GM19099 (cell line): ENCODE measurements around the gene CASZ1.

Source experiments
- POLR2A ChIP-seq: IDR thresholded peaks from 3 replicates; pipeline ENCODE4 v1.6.1; 2011; ENCODE audit warnings: low read depth; ENCODE audit not compliant: insufficient read length; ENCODE audit errors: extremely low read depth

The CASZ1 gene

DNA sequence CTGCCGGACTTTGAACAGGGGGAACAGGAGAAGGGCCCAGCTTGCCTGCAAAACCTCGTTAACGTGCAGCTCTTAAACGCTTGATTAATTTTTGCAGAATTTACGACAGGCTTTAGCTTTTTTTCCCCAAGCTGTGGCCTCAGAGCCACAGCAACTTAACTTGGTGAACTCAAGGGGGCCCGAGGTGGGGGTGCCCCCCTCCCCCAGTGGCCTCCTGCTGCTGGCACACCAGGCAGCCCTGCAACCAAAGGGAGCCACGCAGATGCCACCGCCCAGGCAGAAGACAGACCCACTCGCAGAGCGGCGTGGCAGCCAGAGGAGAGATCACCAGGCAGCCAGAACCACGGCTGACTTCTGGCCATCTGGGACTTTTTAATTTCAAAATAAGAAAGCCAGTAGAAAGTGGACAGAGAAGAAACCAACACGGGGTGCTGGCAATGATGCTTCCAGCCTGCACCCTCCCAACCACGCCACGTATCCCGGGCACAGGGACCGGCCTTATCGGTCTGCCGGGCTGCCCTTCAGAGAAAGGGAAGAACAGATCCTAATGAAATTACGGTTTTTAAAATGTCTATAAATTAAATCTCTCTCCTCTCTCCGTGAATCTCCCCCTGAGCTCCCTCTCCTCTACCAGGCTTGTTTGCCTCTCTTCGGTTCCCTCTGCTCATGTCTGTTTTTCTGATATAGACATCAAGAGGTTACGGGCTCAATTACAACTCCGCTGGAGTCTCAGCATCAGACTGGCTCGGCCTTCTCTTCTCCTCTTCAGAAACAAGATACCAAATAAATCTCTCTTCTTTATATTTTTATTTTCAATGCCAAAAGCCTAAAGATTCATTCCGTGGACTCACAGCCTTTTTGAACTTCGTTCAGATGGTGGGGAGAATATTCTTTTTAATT, 6.4 kb downstream of the CASZ1 start:
- TF ChIP-seq POLR2A: no peak

DNA sequence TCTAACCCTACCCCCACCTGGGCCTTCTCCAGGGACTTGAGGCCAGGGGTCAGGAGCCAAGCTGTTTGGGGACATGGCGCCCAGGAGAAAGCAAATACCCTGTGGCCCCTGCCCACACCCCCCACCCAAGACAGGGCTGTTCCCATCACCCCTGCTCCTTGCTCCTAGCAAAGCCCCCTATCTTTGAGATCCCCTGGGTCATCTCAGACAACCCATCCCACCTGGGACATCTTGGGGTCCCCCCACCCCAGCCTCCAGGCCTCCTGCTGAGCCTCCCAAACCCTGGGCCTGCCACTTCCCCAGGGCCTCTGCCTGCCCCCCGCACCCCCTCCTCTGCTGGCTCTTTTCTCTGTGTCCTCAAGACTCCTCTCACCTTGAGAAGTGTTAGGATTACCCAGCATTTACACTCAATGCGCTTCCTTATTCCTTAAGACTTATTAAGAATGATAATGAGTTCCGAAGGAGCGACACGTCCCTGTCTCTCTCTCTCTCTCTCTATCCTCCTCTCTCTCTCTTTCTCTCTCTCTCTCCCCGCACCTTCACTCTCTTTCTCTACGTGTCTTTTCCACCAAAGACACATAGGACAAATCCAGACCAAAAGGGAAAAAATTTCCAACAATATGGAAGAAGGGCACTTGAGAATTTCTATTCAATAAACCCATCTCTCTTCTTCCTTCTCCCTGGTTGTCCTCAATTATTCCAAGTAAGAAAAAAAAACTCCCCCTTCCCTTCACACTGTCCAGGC, 7.2 kb downstream of the CASZ1 start:
- no peak for TF ChIP-seq POLR2A

DNA sequence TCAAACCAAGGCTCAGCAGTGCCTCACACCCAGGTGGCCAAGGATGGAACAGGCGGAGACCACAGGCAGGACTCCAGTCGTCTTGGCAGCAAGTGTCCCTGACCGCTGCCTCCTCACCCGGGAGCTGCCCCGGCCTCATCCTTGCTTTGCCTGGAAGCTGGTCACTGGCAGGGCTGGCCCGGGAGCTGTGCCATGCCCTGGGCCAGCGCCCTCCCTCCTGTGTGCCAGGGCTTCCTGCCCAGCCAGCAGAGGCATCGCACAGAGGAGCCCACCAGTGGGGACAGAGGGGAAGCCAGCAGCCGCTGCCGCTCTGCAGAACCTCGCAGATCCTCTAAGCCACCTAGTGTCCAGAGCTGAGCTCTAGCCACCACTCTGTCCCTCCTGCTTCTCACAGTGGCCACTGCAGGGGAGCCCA, 7.8 kb downstream of the CASZ1 start:
- no peak for TF ChIP-seq POLR2A

DNA sequence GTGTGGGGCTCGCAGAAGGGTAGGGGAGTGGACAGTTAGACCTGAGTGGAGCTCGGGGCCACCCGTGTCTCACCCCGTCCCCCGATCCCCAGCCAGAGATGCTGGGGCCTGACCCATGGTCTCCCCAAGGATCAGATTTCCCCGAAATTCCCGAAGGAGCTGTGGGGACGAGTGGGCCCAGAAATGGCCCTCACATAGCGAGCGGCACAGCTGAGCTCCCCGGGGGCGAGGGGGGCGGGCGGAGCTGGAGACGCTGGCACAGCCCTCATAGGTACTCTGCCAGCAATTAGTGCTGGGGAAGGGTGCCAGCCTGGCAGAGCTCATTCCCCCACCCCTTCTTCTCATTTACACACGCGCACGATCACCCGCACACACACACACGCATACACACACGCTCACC, 9.2 kb downstream of the CASZ1 start:
- no peak for TF ChIP-seq POLR2A

DNA sequence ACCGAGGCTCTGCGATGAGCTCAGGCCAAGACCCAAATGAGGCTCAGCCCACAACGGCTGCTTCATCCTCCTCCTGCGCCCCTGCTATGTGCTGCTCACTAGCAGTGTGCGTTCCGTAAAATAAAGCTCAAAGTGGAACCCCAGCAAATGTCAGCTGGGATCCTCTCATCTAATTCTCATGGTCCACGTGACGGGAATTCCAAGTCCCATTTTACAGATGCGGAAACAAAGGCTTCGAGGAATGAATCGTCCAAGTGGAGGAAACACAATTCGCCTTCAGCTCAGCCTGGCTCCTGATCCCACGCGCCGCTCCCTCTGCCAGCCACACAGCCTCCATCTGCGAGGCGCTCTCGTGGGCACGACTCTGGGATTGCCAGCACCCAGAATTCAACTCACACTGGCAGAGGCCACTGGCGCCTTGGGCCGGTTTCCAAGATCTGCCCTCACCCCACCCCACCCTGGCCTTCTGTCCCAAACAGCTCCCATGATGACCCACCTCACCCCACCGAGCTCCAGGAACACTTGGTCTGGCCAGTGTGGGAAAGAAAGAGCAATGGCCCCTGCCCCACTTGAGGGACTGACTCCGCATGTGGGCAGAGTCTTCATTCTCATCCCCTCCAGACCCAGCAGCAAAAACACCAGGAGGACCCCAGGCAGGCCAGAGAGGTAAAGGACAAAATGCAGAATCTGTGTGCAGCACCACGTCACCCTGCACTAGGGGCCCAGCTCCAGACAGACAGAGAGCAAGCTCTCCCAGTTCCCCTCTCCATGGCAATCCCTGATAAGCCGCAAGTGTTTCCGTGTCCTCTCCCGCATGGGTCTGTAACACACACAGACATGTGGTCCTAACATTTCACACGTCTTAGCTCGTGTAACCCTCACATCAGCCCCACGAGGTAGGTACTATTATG, 10.5 kb downstream of the CASZ1 start:
- no peak for TF ChIP-seq POLR2A

DNA sequence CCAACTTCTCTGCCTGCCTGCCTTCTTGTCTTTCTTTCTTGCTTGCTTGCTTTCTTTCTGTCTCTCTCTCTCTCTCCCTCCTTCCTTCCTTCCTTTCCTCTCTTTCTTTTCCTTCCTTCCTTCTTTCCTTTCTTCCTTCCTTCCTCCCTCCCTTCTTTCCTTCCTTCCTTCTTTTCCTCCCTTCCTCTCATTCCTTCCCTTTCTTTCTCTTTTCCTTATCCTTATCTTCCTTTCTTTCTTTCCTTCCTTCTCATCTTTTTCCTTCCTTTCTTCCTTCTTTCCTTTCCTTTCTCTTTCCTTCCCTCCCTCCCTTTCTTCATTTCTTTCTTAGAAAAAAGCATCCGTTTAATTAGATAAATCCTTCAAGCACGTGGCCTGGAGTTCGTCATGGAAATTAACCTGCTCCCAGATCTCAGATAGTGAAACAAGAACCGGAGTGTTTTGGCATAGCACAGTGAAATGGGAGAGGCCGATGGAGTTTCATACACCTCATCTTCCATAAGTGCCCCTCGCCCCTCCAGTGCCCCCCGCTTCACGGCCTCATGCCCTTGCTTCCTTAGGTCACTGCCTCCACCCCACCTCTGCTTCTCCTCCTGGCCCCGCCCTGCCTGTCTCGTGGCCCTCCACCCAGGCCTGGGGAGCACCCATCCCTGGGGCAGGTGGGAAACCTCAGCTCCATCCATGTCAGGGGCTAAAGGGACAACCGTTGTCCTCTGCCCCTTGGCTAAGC, 11.3 kb downstream of the CASZ1 start:
- no peak for TF ChIP-seq POLR2A

DNA sequence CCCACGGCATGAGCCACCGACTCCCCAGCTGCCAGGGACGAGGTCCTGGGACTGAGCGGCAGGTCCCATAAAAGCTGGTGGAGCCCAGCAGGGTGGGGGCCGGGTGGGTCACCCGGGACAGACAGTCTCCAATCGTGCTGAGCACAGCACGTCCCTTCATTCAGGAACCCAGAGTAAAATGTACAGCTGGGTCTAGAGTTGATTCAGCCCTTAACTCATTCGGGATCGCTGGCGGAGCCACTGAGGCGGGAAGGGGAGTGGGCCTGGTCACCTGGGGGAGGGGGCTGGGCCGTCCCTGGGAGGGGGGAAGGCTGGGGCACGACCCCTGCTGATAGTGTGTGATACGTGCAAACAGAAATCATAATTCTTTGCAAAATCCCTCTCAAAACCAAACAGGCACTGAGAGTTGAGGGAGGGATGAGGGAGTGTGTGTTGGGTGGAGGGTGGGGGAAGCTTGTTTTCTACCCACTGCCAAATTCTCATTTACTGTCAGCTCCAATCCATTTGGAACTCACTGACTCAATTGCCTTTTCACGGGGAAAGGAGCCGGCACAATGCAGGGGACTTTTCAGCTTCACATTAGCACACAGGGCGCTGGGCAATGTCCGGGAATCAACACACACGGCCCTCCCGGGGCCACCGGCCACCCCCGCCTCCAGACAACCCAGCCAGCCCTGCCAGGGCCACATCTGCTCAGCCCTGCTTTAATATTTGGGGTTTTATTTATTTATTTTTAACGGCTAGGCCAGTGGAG, 13.8 kb downstream of the CASZ1 start:
- no peak for TF ChIP-seq POLR2A

DNA sequence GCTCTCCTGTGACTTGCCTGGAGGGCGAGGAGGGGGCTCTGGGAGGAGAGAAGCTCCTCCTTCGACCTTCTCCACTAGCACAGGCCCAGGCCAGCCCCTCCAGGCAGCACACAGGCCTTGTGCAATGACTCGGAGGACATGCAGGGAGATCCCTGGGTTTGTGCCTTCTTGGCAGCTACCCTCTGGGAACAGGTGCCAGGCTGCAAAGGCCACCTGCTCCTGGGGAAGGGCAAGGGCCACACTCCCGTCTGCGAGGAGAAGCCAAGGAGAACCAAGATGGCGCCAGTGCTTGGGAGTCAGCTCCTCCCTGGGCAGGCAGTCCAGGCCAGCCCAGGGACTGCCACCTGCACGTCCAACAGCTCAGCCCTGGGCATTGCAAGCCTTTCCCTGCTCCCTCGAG, 15.3 kb downstream of the CASZ1 start:
- TF ChIP-seq POLR2A: no peak

DNA sequence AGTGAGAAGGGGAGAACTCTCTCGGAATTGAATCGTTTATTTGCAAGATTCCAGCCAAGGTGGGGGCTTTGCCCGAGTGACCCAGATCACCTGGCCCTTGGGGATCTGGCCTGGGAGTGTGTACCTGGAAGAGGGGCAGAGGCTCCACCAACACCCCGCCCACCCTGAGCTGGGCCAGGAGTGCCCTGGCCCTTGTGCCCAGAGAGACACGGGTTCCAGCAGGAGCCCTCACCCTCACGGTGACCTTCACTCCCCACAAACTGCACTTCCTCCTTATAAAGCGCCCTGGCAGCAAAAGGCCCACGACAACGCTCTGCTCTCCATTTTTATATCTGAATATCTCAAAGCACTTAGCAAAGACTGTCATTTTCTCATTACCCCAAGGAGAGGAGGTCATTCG, 16.6 kb downstream of the CASZ1 start:
- no peak for TF ChIP-seq POLR2A

DNA sequence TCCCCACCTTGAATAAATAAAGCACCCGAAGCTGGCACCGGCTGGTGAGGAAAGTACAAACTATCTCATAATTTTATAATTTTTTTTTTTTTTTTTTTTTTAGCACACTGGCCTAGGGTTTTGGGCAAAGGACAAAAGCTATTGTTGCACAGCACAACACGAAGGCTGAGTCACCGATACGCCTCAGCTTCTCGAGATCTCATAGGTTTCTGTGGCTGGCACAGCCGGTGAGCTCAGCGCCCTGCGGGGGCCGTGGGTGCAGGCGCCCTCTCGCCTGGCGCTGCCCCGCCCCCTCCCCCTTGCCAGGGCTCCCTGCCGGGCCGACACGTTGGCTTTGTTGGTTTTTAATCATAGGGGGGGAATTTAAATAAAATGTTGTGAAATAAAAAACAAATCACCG, 17.2 kb downstream of the CASZ1 start:
- TF ChIP-seq POLR2A: no peak

DNA sequence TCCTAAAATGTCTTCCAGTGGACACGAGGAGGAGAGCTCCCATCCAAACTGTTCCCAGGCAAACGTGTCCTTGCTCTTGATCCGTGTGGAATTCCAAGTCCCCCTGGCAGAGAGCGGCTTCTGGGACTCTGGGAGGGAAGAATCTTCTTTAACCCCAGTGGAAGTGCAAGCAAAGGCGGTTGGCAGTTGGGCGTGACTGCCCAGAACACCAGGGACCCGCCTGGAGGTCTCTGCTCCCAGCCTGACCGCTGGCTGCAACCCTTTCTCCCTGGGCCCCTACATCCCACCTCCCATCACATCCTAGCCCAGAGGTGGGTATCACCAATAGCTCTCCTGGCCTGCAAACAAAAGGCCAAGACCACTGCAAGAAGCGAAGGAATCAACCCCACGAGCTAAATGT, 17.8 kb downstream of the CASZ1 start:
- no peak for TF ChIP-seq POLR2A

DNA sequence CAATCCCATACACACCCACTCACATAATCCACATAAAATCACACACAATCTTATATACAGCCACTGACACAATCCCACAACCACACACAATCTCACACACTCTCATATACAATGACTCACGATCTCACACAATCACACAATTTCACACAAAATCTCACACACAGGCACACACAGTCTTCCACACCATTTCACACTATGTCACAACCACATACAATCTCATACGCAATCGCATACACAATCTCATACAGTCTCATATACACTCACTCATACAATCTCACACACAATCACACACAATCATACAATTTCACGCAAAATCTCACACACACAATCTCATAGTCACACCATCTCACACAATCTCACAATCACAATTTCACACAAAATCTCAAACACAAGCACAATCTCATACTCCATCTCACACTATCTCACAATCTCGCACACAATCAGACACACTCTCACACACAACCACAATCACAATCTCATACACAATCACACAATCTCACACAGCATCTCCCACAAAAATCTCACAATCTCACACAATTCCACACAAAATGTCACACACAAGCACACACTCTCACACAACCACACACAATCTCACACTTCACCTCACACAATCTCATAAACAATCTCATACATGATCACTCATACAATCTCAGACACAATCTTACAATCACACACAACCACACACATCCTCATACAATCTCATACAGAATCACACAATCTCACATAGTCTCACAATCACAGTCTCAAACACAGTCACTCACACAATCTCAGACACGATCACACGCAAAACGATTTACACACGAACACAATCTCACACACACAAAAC, 18.5 kb downstream of the CASZ1 start:
- TF ChIP-seq POLR2A: no peak
